Ishikawa (cell line): ENCODE results near the gene CCL14.

Experiments used
- CEBPB ChIP-seq: IDR thresholded peaks from 2 replicates; pipeline ENCODE4 v1.6.1; 2012
- CREB1 ChIP-seq: IDR thresholded peaks from 2 replicates; pipeline ENCODE4 v1.6.1; 2012; ENCODE audit warnings: low read depth
- EGR1 ChIP-seq: IDR thresholded peaks from 2 replicates; pipeline ENCODE4 v1.6.1; 2012
- EP300 ChIP-seq: IDR thresholded peaks from 2 replicates; pipeline ENCODE4 v1.6.1; 2012; ENCODE audit warnings: borderline replicate concordance
- FOXM1 ChIP-seq: IDR thresholded peaks from 2 replicates; pipeline ENCODE4 v1.6.1; 2012; ENCODE audit warnings: low read depth, borderline replicate concordance
- MAX ChIP-seq: IDR thresholded peaks from 2 replicates; pipeline ENCODE4 v1.6.1; 2012
- NFIC ChIP-seq: IDR thresholded peaks from 2 replicates; pipeline ENCODE4 v1.6.1; 2012
- RAD21 ChIP-seq: IDR thresholded peaks from 2 replicates; pipeline ENCODE4 v1.6.1; 2012; ENCODE audit warnings: low read depth
- REST ChIP-seq: IDR thresholded peaks from 2 replicates; pipeline ENCODE4 v1.6.1; 2012; ENCODE audit warnings: low read depth, mild to moderate bottlenecking
- TAF1 ChIP-seq: IDR thresholded peaks from 2 replicates; pipeline ENCODE4 v1.6.1; 2012; ENCODE audit warnings: low read depth, mild to moderate bottlenecking
- TCF12 ChIP-seq: IDR thresholded peaks from 2 replicates; pipeline ENCODE4 v1.6.1; 2012; ENCODE audit warnings: low read depth
- TEAD4 ChIP-seq: IDR thresholded peaks from 2 replicates; pipeline ENCODE4 v1.6.1; 2012
- USF1 ChIP-seq: IDR thresholded peaks from 2 replicates; pipeline ENCODE4 v1.6.1; 2012
- YY1 ChIP-seq: IDR thresholded peaks from 2 replicates; pipeline ENCODE4 v1.6.1; 2012; ENCODE audit warnings: low read depth
- ZBTB7A ChIP-seq: IDR thresholded peaks from 2 replicates; pipeline ENCODE4 v1.6.1; 2012; ENCODE audit warnings: low read depth

CCL14 gene

GRCh38 chr17:35986643-35987042 is at the start of gene CCL14:
TSS of gene CCL14 (minus strand) at chr17:35986729. CDS start at chr17:35986649, 80 bp downstream.
- TF ChIP-seq EGR1 (no peak), TEAD4 (no peak), MAX (no peak), RAD21 (no peak), CEBPB (no peak), ZBTB7A (no peak), EP300 (no peak), USF1 (no peak), REST (no peak), FOXM1 (no peak), TAF1 (no peak)

GRCh38 chr17:36036235-36036634 is 49.7 kb upstream of the CCL14 start:
- TF ChIP-seq TCF12 = no peak
- TF ChIP-seq USF1 = no peak
- TF ChIP-seq NFIC = no peak
- TF ChIP-seq MAX = no peak
- TF ChIP-seq EGR1 = no peak
- no peak for TF ChIP-seq REST
- no peak for TF ChIP-seq TAF1
- no peak for TF ChIP-seq FOXM1
- TF ChIP-seq TEAD4 = no peak
- no peak for TF ChIP-seq RAD21
- TF ChIP-seq CEBPB = no peak
- no peak for TF ChIP-seq ZBTB7A

- TF ChIP-seq CREB1 = no peak
- no peak for TF ChIP-seq EP300
- no peak for TF ChIP-seq EGR1
These were observed 47.6 kb upstream of the CCL14 start for GRCh38 chr17:36034127-36034526.

GRCh38 chr17:36030956-36031355 is 44.4 kb upstream of the CCL14 start:
- TF ChIP-seq CEBPB (no peak), EGR1 (no peak), EP300 (no peak), USF1 (no peak), TEAD4 (no peak), REST (no peak), FOXM1 (no peak), RAD21 (no peak), MAX (no peak), NFIC (no peak), TAF1 (no peak), CREB1 (no peak), TCF12 (no peak), ZBTB7A (no peak), YY1 (no peak)

- TF ChIP-seq USF1 (no peak), FOXM1 (no peak), ZBTB7A (no peak), REST (no peak), MAX (no peak), TCF12 (no peak), CREB1 (no peak), TEAD4 (no peak), EGR1 (no peak), RAD21 (no peak)
These were observed 41.2 kb upstream of the CCL14 start for GRCh38 chr17:36027761-36028160.
